ENCODE results near the gene RNF144B. TPM values are rescaled to one million over a fixed set of nuclear protein-coding genes. Genes with fewer than 3 reads are reported as not detected.
"Not testable (repeated sequence)": the region's sequence is repeated elsewhere in the genome, so short reads cannot be mapped to it uniquely, and the experiment has no call there.

The RNF144B gene
- polyA plus RNA-seq, 1 donor = 10.6 TPM

GRCh38 chr6:18406955-18407749 is 20.0 kb downstream of the RNF144B start:
- DNase-seq (ENCODE audit: low read depth) = no peak

DNA sequence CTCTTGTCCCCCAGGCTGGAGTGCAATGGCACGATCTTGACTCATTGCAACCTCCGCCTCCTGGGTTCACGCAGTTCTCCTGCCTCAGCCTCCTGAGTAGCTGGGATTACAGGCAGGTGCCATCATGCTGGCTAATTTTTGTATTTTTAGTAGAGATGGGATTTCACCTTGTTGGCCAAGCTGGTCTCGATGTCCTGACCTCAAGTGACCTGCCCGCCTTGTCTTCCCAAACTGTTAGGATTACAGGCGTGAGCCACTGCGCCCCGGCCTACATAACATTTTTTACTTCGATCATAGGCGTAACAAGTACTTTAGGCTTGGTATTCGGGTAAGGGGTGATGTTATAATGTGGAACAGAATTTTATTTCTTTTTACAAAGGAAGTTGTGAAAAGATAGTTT is 22.5 kb downstream of the RNF144B start:
- DNase-seq (ENCODE audit: low read depth) = not testable (repeated sequence)

DNA sequence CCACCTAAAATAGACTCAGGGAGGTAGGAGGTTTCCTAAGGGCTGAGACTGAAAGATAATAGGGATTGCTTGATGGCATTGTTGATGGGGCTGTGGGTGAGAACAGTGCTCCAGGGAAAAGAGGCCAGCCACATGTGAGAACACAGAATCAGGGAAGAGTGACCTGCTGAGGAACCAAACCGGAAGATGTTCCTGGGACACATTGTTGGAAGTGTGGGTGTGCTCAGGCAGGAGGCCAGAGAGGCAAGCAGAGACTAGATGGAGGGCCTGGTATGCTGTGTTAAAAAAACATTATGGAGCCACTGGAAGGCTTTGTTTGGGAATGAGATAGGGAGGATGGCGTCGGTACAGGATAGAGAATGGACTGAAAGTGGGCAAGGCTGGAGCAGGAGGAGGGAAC is 23.3 kb downstream of the RNF144B start:
- no peak for DNase-seq (ENCODE audit: low read depth)

GRCh38 chr6:18412068-18412467 is 24.9 kb downstream of the RNF144B start:
- no peak for DNase-seq (ENCODE audit: low read depth)

DNA sequence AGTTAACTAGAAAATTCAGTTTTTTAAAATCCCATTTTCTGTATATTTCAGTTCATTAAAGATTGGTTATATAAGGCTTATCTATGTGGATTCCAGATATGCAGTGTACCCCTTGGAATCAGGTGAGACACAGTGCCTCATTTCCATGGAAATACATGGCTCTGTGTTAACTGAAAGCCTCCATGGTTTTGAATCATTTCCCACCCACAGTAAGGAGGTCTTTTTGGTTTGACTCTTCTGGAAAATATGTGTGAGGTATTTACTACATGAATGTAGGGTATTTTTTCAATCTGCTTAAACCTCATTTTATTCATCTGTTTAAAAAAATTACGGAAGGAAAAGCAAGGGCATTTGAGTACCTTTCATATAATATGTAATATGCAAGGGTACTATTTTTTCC is 25.5 kb downstream of the RNF144B start:
- DNase-seq (ENCODE audit: low read depth) = no peak

GRCh38 chr6:18413381-18413780 is 26.2 kb downstream of the RNF144B start:
- no peak for DNase-seq (ENCODE audit: low read depth)

- no peak for DNase-seq (ENCODE audit: low read depth)
Measured at GRCh38 chr6:18414116-18414515, 27.0 kb downstream of the RNF144B start.

GRCh38 chr6:18415207-18415606 is 28.1 kb downstream of the RNF144B start:
- DNase-seq (ENCODE audit: low read depth) = no peak

- DNase-seq (ENCODE audit: low read depth) = no peak
Measured at GRCh38 chr6:18415671-18416340, 28.7 kb downstream of the RNF144B start.

GRCh38 chr6:18416341-18416679 is 29.2 kb downstream of the RNF144B start:
- DNase-seq (ENCODE audit: low read depth) = peak; percentile 39

DNA sequence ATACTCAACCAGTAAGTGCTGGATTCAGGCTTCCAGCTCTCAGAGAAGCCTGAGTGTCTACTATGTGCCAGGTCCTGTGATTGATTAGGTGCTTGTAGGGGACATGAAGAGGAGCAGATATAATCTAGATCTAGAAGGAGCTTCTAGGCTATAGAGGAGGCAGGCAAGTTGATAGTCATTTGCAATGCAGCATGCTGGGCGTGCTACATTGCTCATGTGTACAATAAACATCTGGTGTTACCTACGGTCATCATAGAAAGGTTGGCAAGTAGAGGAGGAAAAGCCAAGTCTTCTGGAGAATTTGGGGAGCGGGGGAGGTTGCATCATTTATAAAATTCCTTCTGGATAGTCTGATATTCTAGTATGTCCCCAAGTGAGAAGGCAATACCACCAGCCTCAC is 33.2 kb downstream of the RNF144B start:
- DNase-seq (ENCODE audit: low read depth) = no peak

DNA sequence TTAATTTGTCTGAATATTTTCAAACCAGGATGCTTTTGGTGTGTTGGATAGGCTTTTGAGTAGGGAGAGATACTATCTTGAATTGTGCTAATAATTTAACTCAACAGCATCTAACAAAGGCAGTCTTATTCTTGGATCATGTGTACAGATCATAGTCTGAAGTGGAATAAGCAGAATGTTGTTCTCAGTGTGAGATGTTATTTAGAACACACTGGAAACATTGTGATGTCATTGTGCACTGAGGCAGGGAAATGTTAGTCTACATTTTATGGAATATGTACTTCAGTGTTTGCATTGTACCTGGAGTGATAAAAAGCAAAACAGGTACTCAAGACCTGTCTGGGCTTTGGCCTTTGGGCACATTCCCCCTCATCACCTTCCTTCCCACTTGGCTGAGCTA is 35.0 kb downstream of the RNF144B start:
- no peak for DNase-seq (ENCODE audit: low read depth)

DNA sequence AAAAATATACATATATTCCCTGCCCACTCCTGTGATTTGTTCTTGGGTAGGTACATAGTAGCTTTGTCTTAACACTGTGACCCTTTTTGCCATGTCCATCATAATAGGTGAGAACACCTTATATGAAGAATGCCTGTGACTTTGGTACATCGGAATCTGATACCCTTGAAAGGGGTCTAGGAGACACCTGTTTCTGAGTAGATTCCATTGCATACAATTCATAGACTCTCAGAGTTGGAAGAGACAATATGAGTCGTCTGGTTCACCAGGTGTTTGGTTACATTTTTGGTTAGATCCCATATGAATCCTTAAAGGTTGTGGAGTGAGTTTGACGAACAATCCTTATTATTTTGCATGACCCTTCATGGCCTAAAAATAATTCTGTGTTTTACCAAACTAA is 36.3 kb downstream of the RNF144B start:
- no peak for DNase-seq (ENCODE audit: low read depth)

DNA sequence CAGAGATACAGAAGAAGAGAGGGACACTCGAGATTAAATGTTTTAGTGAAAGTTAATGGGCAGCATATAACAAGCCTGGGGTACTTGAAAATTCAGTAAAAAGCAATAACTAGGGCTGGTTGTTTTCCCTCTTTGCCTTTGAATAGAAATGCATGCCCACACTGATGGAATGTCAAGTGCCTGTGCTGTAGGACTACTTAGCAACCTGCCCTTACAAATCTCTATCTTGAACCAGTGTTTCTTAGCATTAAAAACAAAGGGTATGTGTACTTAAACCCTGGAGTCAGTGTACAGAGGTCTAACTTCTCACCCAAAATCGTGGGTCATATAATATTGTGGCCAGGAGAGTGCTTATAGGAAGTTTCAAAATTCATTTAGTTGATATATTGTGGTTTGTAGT is 37.1 kb downstream of the RNF144B start:
- no peak for DNase-seq (ENCODE audit: low read depth)

GRCh38 chr6:18425218-18425617 is 38.1 kb downstream of the RNF144B start:
- no peak for DNase-seq (ENCODE audit: low read depth)

- no peak for DNase-seq (ENCODE audit: low read depth)
Measured at GRCh38 chr6:18427296-18427695, 40.1 kb downstream of the RNF144B start.

- DNase-seq (ENCODE audit: low read depth) = no peak
Measured at GRCh38 chr6:18429655-18430297, 42.6 kb downstream of the RNF144B start.

GRCh38 chr6:18431581-18431980 is 44.4 kb downstream of the RNF144B start:
- DNase-seq (ENCODE audit: low read depth) = no peak

GRCh38 chr6:18432180-18432579 is 45.0 kb downstream of the RNF144B start:
- DNase-seq (ENCODE audit: low read depth) = no peak

- DNase-seq (ENCODE audit: low read depth) = no peak
Measured at GRCh38 chr6:18432619-18433018, 45.5 kb downstream of the RNF144B start.

DNA sequence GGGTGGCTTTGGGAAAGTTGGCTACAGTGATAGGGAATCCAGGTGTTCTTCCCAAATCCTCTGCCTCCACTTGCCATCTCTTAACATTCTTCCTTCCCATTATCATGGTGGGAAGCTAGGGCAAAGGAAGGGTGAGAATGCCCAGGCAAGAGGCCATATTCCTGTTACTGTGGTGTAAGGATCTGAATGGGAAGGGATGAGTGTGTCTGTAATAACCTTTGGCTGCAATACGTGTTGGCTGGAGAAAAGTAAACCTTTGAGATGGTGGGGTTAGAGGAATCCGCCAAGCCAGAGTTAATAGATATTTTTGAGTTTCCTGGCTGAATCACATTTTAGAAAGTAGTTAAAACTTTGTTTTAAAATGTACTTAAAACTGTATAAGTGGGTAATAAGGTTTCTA is 45.9 kb downstream of the RNF144B start:
- DNase-seq (ENCODE audit: low read depth) = no peak

- no peak for DNase-seq (ENCODE audit: low read depth)
Measured at GRCh38 chr6:18436341-18436740, 49.2 kb downstream of the RNF144B start.

GRCh38 chr6:18439581-18439980 is 52.4 kb downstream of the RNF144B start:
- no peak for DNase-seq (ENCODE audit: low read depth)
